Muscle of leg (tissue), 11 donors: Measurements from ENCODE around the gene NKTR. TPM values are rescaled to one million over a fixed set of nuclear protein-coding genes. Genes with fewer than 3 reads are reported as not detected.

Experiments used
- DNase-seq: peaks from one replicate; pipeline ENCODE4 v3.0.0; 2013
- H3K27ac ChIP-seq: one replicate; pipeline ENCODE4 v1.5.1; 2013; ENCODE audit warnings: mild to moderate bottlenecking, low read length, control low read depth
- H3K27me3 ChIP-seq: one replicate; pipeline ENCODE4 v1.6.1; 2013; ENCODE audit warnings: low read length; ENCODE audit not compliant: control insufficient read depth, insufficient read depth
- H3K36me3 ChIP-seq: one replicate; pipeline ENCODE4 v1.6.1; 2013; ENCODE audit warnings: low read length; ENCODE audit not compliant: control insufficient read depth, insufficient read depth
- H3K4me1 ChIP-seq: one replicate; pipeline ENCODE4 v1.6.1; 2013; ENCODE audit warnings: low read length; ENCODE audit not compliant: control insufficient read depth, insufficient read depth
- H3K4me3 ChIP-seq: one replicate; pipeline ENCODE4 v1.5.1; 2013; ENCODE audit warnings: low read length, control low read depth
- H3K9me3 ChIP-seq: replicated peaks from 2 replicates; pipeline ENCODE4 v1.6.1; 2013; ENCODE audit warnings: low read depth, low read length; ENCODE audit not compliant: control insufficient read depth
- WGBS: methylation state at CpG from one replicate; pipeline ENCODE4 v1.1.5; 2013; ENCODE audit warnings: missing lambda C conversion rate; ENCODE audit not compliant: insufficient coverage; 5-methylcytosine and 5-hydroxymethylcytosine counted together
- polyA plus RNA-seq, 8 donors: library from polyadenylated mRNA; unstranded; fragments of 120-200 nt; gene quantifications; one replicate each; pipeline versions ENCODE4 v1.2.1 to v1.2.3, GENCODE V29; 2013; ENCODE audit warnings: inconsistent platforms in 1 of 8, low replicate concordance in 1 of 8; ENCODE audit not compliant: insufficient read length in 8 of 8, insufficient read depth in 1 of 8
- total RNA-seq: library from RNA; stranded (reverse); fragments of 120-200 nt; gene quantifications from one replicate; pipeline ENCODE4 v1.2.4, GENCODE V29; 2013

NKTR gene
- total and polyA plus RNA-seq, 9 donors = 37.1 to 121 (median 68.7) TPM

DNA sequence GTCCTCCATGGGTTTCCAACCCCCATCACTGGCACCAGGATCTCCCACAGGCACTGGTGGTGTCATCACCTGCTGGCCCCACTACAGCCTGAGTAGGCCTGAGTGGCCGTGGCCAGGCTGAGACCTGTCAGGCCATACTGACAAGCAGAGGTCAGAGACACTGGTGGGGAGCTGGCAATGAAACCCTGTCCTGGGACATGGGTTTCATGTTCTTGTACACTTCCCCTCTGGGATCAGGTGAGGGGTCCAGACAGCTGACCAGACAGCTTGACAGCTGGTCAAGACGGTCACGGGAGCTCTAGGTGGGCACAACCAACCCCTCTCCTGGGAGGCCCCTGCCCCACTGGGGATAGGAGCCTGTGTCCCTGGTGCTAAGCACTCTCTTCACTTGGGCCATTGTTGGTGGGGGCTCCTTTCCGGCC lies 66.1 kb downstream of the NKTR start:
- Histone ChIP-seq H3K27ac (peak overlapping the region; percentile 6), H3K4me1 (peaks cover 38% of the 10 kb centered on the region), H3K36me3 (peaks cover 6% of the 10 kb centered on the region), H3K4me3 (no peak overlapping the region), H3K9me3 (no peaks in the 10 kb centered on the region), H3K27me3 (no peaks in the 10 kb centered on the region)
- 37% methylated on average over 2 of the region's 4 CpGs for WGBS
- DNase-seq = no peak

DNA sequence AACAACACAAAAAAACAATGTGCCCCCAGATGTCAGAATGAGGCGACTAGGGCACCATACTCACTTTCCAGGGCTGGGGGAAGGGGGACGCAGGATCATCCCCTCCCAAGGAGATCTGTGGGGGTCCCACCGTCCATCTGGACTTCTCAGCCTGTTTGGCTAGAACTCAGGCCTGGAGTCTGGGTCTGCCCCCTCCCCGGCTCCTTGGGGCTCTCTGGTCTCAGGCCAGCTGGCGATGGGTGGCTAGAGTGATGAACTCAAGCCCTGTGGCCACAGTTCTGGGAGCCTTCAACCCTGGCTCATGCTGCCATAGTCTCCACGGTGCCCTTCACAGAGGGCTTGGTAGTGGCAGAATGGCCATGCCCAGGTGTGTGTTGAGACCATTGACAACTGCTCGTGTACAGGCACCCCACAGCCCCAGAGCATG lies 66.6 kb downstream of the NKTR start:
- peaks cover 1% of the 10 kb centered on the region for H3K36me3 ChIP-seq
- H3K4me1 ChIP-seq = peaks cover 37% of the 10 kb centered on the region
- no peak overlapping the region for H3K27ac ChIP-seq
- H3K4me3 ChIP-seq = no peak overlapping the region
- no peaks in the 10 kb centered on the region for H3K27me3 ChIP-seq
- H3K9me3 ChIP-seq = no peaks in the 10 kb centered on the region
- WGBS = 57% methylated on average over 5 of the region's 7 CpGs
- DNase-seq = no peak

DNA sequence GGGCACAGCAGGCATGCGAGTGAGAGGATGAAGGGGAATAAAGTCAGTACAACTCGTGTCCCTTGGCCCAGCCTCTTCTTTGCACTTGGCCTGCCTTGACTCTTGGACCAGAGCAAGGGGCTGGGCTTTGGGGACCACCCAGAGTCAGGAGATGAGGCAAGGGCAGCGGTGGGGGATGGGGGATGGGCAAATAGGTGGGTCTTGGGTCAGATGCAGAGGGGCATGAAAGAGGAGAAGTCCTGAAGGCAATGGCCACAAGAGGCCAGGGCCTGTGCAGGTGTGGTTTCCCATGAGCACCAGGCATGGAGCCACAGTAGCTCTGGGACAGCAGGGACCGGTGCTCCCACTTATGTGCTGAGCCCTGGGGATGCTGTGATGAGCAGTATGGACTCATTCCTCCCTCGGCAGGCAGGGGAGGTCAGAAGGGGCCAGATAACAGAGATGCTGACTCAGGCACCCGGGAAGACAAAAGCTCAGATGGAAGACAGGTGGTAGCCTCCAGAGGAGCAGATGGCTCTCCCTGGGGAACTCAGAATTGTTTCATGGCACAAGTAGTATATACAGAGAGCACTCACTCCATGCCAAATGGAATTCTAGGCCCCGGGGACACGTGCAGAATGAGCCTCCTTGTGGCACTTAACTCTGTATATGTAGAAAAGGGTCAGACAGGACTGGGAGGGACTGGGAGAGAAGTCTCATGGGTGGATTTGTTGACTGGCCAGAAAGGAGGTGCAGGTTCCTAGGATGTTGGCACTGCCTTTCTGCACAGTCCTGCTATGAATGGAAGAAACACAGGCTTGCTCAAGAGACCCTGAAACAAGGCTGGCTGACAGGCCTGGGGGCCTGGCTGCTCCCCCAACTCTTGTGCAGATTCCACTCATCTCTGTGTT lies 67.3 kb downstream of the NKTR start:
- WGBS = 49% methylated on average over 4 of the region's 8 CpGs
- no peaks in the 10 kb centered on the region for H3K27me3 ChIP-seq
- no peak overlapping the region for H3K4me3 ChIP-seq
- H3K27ac ChIP-seq = no peak overlapping the region
- H3K9me3 ChIP-seq = no peaks in the 10 kb centered on the region
- DNase-seq = peak; percentile 57
- no peaks in the 10 kb centered on the region for H3K36me3 ChIP-seq
- H3K4me1 ChIP-seq = peaks cover 37% of the 10 kb centered on the region

DNA sequence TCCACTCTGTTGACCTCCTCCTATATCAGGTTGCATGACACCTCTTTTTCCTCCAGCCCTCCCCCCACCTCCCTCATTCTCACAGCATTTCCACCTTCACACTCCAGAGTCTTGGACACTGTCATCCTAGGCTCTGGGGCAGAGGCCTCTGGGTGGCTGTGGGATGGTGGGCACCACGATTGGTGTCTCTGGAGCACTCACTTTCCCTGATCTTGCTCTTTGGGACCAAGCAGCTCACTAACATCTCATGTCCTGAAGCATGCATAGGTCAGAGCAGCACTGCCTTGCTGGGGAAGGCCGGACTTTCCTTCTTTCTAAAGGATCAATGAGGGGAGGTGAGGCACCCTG lies 67.9 kb downstream of the NKTR start:
- WGBS = no CpG with 5 or more reads among the region's 2 CpGs
- Histone ChIP-seq H3K27me3 (no peaks in the 10 kb centered on the region), H3K36me3 (no peaks in the 10 kb centered on the region), H3K4me3 (no peak overlapping the region), H3K27ac (no peak overlapping the region), H3K9me3 (no peaks in the 10 kb centered on the region), H3K4me1 (peaks cover 37% of the 10 kb centered on the region)
- no peak for DNase-seq

DNA sequence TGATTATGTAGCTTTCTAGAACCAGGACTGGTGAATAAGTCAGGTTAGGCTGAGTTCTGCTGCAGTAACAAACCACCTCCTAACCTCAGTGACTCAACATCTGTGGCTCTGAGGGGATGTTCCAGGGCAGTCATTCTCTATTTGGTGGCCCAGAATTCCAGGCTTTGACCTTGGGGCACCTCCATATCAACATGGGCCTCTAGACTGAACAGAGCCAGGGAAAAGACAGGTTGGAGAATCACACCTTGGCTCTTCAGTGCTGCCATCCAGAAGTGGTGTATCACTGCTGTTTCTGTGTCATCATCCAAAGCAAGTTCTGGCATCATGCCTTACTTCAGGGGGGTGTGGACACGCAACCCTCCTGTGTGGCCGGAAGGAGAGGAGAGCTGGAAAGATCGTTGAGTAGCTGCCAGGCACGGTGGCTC lies 68.3 kb downstream of the NKTR start:
- 73% methylated on average over 4 of the region's 4 CpGs for WGBS
- H3K27ac ChIP-seq = no peak overlapping the region
- H3K36me3 ChIP-seq = no peaks in the 10 kb centered on the region
- no peaks in the 10 kb centered on the region for H3K9me3 ChIP-seq
- no peaks in the 10 kb centered on the region for H3K27me3 ChIP-seq
- H3K4me3 ChIP-seq = no peak overlapping the region
- no peak for DNase-seq
- H3K4me1 ChIP-seq = peaks cover 37% of the 10 kb centered on the region

DNA sequence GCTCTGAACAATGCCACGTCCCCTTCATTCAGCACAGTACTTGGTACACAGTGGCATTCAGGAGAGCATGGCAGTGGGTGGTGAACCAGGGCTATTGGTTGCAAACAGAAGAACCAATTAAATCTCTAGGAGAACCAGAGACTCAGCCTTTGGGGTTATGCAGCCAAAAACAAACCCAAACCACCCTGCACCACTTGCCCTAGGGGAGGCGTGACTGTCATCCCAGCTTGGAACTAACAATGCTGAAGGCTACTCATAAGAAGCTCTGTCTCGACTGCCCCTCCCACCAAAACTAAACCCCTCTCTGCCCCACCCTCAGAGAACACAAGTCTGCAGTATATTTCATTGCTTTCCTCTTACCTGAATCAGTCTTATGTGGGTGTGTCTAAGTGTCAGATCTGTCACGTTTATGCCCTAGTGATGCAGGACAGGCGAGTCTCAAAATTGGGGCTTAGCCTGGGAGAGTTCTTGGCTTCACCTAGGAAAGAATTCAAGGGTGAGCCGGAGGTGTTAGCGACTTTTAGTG lies 69.6 kb downstream of the NKTR start:
- WGBS = 75% methylated on average over 2 of the region's 7 CpGs

DNA sequence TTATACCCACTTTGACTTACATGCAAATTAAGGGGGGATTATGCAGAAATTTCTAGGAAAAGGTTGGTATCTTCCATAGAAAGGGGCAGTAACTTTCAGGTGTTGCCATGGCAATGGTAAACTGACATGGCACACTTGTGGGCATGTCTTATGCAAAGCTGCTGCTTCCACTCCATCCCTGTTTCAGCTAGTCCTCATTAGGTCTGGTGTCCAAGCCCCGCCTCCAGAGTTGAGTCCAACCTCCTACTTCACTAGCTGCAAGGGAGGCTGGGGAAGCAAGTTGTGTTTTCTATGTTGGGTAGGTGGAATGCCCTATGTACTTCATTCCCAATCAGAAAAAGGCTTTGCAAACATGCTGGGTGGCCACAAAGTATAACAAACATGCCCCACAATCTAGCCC lies 70.2 kb downstream of the NKTR start:
- no CpG with 5 or more reads among the region's 1 CpG for WGBS
- Histone ChIP-seq H3K9me3 (no peaks in the 10 kb centered on the region), H3K27ac (no peak overlapping the region), H3K4me1 (peaks cover 32% of the 10 kb centered on the region), H3K36me3 (no peaks in the 10 kb centered on the region), H3K27me3 (no peaks in the 10 kb centered on the region), H3K4me3 (no peak overlapping the region)
- no peak for DNase-seq

More for the DNA sequence above, 69.6 kb downstream of the NKTR start:
- no peaks in the 10 kb centered on the region for H3K36me3 ChIP-seq
- peaks cover 37% of the 10 kb centered on the region for H3K4me1 ChIP-seq
- DNase-seq = no peak
- no peak overlapping the region for H3K4me3 ChIP-seq
- no peaks in the 10 kb centered on the region for H3K27me3 ChIP-seq
- H3K9me3 ChIP-seq = no peaks in the 10 kb centered on the region
- no peak overlapping the region for H3K27ac ChIP-seq

DNA sequence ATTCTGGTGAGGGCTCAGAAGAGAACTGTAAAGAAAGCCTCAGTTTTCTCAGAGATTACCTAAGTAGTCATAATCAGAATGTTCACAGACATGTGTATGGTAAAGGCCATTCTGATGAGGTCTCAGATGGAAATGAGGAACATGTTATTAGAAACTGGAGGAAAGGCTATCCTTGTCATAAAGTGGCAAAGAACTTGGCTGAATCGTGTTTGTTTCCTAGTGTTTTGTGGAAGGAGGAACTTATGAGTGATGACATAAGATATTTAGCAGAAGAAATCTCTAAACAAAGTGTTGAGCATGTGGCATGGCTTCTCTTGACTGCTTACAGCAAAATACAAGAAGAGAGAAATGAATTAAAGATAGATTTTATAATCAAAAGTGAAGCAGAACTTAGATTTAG lies 72.0 kb downstream of the NKTR start:
- WGBS = 64% methylated on average over 1 of the region's 1 CpG
- no peak overlapping the region for H3K27ac ChIP-seq

DNA sequence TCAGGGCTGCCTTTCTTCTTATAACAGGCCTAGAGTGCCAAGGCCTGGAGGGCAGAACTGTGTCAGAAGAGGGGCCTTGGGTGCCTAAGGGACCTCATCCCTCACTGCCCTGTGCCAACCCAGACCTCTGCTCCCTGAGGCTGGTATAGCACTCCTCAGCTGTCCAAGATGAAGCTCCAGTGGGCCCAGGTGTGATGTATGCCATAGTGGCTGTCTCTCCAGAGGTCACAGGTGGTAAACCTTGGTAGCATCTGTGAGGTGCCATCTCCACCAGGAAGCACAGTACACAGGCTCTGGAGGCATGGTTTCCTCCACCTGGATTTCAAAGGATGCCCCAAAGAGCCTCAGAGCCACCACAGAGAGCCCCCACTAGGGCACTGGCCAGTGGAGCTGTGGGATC lies 72.6 kb downstream of the NKTR start:
- H3K27me3 ChIP-seq = no peaks in the 10 kb centered on the region
- H3K36me3 ChIP-seq = no peaks in the 10 kb centered on the region
- H3K27ac ChIP-seq = no peak overlapping the region
- no peak overlapping the region for H3K4me3 ChIP-seq
- peaks cover 3% of the 10 kb centered on the region for H3K9me3 ChIP-seq
- peaks cover 8% of the 10 kb centered on the region for H3K4me1 ChIP-seq
- no peak for DNase-seq

More for the DNA sequence above, 72.0 kb downstream of the NKTR start:
- no peaks in the 10 kb centered on the region for H3K36me3 ChIP-seq
- peaks cover 14% of the 10 kb centered on the region for H3K4me1 ChIP-seq
- H3K4me3 ChIP-seq = no peak overlapping the region
- no peaks in the 10 kb centered on the region for H3K27me3 ChIP-seq
- DNase-seq = no peak
- peaks cover 3% of the 10 kb centered on the region for H3K9me3 ChIP-seq

DNA sequence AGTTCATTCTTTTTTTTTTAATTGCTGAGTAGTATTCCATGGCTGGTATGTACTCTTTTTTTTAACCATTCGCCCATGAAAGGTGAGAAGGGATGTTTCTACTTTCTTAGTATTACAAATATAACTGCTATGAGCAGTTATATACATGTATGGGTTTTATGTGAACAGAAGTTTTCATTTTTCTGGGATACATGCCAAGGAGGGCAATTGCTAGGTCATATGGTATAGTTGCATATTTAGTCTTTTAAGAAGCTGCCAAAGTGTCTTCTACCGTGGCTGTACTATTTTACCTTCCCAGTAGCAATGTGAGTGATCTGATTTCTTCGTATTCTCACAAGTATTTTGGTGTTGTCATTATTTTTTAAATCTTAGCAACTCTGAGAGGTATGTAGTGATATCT lies 73.7 kb downstream of the NKTR start:
- no peak overlapping the region for H3K27ac ChIP-seq
- no peak overlapping the region for H3K4me3 ChIP-seq
- no peaks in the 10 kb centered on the region for H3K4me1 ChIP-seq
- H3K36me3 ChIP-seq = no peaks in the 10 kb centered on the region
- no CpG with 5 or more reads among the region's 3 CpGs for WGBS
- no peak for DNase-seq
- H3K9me3 ChIP-seq = peaks cover 3% of the 10 kb centered on the region
- H3K27me3 ChIP-seq = no peaks in the 10 kb centered on the region
